Measurements from ENCODE around the gene CNOT1.
"Not testable (repeated sequence)": the region's sequence is repeated elsewhere in the genome, so short reads cannot be mapped to it uniquely, and the experiment has no call there.

The CNOT1 gene

DNA sequence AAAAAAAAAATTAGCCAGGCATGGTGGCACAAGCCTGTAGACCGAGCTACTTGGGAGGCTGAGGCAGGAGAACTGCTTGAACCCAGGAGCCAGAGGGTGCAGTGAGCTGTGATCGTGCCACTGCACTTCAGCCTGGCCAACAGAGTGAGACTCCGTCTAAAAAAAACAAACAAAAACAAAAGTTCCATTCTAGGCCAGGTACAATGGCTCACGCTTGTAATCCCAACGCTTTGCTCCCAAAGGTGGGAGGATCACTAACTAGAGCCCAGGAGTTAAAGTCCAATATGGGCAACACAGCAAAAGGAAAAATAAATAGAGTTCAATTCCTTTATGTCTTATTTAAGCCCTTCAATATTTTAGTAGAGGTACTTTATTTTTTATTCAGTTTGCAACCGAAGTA, 47.5 kb downstream of the CNOT1 start:
- no peak for DNase-seq (ENCODE audit: low read depth)

DNA sequence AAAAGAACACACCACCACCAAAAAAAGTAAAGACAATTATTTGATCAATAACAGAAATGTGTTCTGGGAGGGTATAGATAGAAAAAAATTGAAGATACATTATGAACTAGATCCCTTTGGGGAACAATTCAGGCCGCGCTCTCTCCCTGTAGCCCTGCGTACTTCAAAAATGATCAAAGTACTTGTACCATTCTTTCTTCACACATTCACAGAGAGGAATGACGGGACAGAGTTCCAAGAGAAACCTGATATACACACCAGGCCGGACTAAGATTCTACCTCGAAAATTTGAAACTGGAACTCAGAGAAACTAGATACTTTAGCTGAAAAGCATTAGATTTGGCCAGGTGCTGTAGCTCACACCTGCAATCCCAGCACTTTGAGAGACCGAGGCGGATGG, 50.0 kb downstream of the CNOT1 start:
- no peak for DNase-seq (ENCODE audit: low read depth)

DNA sequence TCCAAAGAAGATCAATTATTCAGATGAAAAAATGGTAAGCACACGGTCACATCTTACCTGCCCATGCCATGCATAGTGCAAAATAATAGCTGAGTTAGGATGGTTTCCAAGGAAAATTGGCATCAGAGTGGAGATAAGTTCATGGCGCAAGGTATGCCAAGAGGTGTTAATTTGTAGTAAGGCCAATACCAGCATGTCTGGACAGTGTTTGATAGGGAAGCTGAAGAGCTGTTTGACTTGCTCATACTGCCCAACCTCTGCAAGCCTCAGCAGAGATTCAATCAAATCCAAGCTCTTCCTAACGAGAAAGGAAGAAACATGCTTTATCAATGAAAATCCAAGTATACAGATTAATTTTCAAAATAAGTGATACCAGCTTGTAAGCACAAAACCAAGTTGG, 51.0 kb downstream of the CNOT1 start:
- DNase-seq (ENCODE audit: low read depth): no peak

DNA sequence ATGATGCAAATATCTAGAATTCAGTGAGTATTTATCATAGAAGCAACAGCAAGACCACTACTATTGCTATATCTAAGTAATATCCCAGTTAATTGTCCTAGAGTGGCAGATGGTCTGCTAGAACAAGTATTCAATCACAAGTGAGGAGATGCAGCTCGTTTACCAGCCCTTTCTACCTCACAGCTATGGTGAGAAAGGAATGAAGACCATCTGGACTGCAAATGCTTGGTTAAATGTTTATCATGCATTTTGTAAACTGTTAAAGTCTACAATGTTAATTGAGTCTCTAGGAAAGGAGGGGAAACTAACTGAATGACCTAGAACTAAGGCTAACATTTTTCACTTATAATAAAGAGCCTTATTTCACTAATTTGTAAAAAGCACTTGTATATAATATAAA, 52.5 kb downstream of the CNOT1 start:
- no peak for DNase-seq (ENCODE audit: low read depth)

DNA sequence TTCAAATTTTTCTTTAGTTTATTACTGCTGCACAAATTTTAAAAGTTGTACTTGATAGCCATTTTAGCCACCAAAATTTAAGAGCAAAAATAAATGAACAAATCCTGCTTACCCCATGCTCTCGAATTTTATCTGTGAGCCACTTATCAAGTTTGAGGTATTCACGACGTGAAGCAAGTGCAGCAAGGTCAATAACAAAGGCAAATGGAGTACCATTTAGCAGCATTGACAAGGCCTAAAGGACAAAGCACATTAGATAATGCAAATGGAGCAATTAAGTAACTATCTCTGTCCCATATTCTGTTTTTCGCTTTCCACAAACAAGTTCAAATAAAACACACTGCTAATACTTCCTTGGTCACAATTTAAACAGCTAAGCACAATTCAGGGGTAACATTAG, 54.7 kb downstream of the CNOT1 start:
- DNase-seq (ENCODE audit: low read depth): no peak

DNA sequence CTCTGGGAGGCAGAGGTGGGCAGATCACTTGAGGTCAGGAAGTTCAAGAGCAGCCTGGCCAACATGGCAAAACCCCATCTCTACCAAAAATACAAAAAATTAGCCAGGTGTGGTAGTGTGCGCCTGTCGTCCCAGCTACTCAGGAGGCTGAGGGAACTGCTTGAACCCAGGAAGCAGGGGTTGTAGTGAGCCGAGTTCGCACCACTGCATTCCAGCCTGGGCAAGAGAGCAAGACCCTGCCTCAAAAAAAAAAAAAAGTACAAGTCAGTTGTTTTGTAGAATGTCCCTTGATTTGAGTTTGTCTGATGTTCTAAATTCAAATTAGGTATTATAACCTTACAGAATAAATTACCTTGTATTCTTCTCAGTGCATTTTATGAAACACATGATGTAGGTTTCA, 63.9 kb downstream of the CNOT1 start:
- not testable (repeated sequence) for DNase-seq (ENCODE audit: low read depth)

DNA sequence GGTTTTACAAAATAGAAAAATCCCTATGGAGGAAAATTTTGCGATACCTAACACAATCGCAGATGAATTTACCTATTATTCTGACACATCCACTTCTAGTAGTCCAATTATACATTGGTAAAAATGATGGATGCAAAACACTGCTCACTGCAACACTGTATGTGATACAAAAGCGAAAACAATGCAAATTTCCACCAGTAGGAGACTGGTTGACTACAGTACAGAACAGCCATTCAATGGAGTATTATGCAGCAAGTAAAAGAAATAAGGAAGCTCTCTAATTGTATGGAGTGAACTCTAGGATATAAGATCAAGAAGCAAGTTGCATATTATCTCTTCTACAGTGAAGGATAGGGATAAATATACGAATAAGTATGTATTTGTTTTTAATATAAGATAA, 65.9 kb downstream of the CNOT1 start:
- no peak for DNase-seq (ENCODE audit: low read depth)

DNA sequence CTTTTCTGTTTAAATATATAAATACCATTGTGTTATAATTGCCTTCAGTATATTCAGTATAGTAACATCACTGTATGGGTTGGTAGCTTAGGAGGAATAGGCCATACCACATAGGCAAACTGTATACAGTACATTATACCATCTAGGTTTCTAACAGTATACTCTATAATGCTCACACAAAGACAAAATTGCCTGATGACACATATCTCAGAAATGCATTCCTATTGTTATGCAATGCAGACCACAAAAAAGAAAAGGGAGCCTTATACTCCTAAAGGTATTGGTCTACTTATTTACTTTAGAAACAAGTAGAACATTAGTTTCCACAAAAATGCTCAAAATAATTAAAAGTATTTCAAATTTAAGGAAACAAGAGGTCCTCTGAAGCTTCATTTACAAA, 66.4 kb downstream of the CNOT1 start:
- DNase-seq (ENCODE audit: low read depth): peak; percentile 11

DNA sequence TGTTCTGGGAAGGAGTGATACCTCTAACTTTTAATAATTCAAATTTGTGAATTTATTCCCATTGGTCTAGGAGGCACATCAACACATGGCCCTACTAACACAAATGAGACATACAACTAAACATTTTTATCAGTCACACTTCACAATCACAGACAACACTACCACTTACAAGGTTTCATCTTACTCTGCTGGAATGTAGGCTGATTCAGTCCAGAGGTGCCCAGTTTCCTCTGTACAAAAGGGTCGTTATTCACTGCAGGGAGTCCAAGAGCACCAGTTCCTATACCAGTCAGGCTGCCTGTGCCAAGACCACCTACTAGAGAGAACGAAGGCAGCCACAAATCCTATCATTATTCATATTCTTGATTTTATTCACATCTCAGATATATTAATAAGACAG, 72.9 kb downstream of the CNOT1 start:
- DNase-seq (ENCODE audit: low read depth): no peak

DNA sequence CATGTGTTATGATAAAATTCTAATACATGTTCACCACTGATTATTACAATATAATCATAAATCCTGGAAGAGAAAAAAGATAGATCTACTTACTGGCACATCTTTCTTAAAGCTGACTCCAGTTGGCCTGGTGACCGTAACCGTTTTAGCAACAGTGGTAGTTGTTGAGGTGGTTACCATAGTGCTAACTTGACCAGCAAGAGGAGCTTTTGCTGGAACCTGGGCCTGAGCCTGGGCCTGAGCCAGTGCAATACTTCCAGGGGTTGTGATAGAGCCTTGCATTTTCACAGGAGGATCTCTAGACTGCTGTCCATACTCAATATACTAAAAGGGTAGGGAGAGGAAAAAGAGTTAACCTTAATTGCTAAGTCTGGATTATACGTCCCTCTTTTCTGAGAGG, 78.1 kb downstream of the CNOT1 start:
- no peak for DNase-seq (ENCODE audit: low read depth)

DNA sequence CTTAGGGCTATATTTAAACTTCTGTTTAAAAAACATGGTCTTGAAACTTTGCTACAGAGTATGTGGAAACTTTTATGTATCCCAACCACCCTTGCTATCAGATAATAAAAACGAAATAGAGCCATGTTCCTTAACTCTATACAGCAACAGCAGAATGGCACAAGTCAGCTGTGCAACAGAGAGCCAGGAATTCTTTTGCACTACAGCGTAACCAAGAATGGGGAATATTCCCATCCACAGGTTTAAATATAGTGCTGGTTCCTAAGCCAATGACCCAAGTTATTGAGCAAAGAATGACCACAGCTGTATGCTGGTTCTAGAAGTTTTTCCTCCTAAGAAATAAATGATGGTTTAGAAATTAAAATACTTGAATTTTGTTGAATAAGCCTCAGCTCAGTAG, 81.2 kb downstream of the CNOT1 start:
- no peak for DNase-seq (ENCODE audit: low read depth)

DNA sequence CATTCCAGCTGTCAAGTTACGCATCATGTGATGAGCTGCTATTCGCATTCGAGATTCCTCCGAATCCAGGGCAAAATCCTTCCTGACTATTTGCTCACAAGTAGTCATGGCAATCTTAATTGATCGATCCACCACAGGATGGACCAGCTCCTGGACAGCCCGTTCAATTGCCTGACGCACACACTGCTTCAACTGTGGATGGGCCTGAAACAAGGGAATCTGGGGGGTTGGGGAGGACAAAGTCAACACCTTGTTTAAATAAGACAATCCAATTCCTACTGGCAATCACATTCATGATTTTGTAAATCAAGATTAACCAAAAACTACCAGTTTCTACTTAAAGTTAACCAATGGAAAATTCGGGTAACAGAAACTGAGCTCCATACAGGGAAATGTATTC, 85.9 kb downstream of the CNOT1 start:
- DNase-seq (ENCODE audit: low read depth): no peak

DNA sequence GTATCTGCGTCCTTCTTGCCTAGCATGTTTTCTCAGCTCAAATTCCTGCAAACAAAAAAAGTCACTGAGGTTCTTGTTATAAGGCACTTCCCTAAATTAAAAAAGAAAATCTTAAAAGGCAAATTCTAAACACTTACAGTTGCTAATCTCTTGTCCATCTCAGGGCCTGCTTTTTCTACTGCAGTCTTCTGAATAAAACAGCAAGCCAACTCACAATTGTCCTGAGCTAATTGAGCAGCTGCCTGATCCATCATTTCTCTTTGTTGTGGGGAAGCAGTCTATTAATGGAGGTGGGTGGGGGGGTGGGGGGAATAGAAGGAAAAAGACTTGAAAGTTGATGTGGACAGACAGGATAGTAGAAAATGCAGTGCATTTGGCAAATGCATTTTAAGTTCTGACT, 87.3 kb downstream of the CNOT1 start:
- DNase-seq (ENCODE audit: low read depth): no peak

DNA sequence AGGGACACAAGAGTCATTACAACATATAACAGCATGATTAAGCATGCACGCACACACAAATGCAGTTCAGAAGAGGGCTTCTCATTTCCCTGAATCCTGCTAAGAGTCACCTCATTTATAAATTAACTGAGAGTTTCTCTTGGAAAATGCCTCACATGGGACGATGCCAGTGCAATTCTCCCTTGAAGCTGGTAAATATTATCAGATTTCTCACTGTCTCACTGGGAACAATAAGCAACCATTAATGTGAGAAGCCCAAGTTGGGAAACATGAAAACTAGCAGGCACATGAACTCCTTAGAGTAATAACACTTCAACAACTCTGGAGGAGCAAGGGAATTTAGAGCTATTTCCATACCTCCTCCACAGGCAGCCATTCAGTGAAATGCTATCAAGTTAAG, 87.9 kb downstream of the CNOT1 start:
- no peak for DNase-seq (ENCODE audit: low read depth)

DNA sequence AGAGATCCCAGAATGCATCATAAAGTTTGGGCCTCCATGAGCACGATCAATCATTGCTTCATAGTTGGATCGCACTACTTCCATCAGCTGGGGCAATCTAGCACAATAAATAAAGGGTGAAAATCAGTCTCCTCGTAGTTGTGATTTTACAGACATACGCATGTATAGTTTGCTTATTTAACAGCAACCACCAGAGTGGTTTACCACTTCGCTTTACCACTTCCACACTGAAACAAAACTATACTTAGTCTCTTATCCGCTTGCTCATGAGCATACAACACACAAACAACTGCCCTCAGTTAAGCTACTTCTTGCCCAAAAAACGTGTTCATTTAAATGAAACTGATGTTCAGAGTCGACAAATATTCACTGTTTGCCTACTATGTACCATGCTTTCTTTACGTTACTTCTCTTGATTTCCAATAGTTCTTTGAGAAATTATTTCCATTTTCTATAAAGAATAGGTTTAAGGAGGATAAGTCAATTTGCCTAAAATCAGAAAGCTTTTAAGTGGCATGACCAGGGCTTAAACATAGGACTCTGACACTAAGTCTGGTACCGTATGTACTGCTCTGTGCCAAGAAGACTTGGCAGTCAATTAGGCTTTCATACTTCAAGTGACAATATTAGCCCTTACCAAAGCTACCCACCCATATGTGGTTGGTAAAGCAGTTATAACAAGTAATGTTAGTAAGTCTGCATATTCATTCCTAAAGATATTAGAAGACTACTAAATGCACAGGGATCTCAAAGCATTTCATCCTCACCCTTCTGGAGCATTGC, 92.3 kb downstream of the CNOT1 start:
- DNase-seq (ENCODE audit: low read depth): no peak

DNA sequence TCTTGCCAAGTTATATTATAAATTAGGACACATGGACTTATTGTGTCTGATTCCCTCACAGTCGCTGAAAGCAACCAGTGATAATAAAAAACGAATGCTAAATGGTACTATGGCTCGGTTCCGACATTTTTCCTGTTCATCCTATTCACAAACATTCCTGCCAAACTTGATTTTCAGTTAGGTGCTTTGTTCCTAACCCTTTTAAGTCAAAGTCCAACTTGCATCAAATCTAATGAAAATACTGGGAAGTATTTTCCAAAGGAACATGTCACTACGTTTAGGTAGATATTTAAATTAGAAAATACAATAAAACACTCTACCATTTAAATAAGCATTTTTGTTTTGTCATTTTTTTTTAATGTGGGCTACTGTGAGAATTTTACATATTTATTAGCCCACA, 93.3 kb downstream of the CNOT1 start:
- no peak for DNase-seq (ENCODE audit: low read depth)

DNA sequence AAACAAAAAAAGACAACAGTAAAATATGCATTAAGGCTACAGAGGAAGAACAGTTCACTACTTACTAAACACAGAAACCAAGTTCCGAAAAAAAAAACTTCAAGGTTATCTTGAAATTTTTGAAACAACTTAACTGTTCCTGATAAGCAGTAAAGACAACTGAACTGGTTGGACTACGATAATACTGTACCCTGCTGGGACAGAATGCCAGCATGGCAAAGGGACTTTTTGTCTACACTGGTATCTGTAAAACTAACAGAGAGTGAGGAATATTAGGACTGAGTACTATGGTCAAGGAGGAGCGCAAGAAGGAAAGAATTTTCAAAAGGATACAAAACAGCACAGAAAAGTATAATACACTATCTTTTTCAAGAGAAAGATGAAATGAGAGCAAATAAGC, 94.5 kb downstream of the CNOT1 start:
- no peak for DNase-seq (ENCODE audit: low read depth)

DNA sequence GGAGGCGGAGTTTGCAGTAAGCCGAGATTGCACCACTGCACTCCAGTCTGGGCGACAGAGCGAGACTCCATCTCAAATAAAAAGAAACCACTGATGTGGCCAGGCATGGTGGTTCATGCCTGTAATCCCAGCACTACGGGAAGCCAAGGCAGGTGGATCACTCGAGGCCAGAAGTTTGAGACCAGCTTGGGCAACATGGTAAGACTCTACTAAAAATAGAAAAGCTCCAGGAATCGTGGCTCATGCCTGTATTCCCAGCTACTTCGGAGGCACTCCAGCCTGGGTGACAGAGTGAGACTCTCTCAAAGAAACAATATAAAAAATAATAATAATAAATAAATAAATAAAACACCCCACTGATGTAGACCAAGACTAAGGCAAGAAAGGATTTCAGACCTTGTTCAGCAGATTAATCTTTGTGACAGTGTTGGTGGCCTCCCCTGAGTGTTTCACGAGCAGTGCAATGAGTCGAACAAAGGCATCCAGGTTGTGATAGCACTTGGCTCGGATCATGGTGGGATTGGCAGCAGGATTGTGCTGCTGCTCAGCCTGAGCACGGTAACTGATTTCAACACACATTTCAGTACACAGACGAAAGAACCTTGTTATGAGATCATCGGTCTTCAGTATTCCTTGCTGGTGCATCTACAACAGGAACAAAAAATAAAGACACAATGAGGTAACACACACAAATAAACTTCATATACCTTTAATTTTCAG, 95.7 kb downstream of the CNOT1 start:
- no peak for DNase-seq (ENCODE audit: low read depth)

DNA sequence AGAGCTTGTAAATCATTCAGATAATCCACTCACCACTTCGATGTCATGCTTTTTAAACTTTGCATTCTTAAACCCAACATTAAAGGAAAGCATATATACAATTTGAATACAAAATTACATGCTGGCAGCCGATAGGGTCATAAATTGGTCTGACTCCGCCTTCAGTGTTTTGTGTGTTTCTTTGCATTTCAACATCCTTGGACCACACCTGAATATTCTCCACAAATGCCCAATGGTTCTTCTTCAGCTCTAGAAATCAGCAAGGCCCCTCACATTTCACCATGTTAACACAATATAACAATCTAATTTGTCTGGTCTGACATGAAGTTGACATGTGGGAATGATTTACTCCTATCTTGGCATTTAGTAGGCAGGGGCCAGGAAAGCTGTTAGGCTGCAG, 97.2 kb downstream of the CNOT1 start:
- DNase-seq (ENCODE audit: low read depth): no peak

DNA sequence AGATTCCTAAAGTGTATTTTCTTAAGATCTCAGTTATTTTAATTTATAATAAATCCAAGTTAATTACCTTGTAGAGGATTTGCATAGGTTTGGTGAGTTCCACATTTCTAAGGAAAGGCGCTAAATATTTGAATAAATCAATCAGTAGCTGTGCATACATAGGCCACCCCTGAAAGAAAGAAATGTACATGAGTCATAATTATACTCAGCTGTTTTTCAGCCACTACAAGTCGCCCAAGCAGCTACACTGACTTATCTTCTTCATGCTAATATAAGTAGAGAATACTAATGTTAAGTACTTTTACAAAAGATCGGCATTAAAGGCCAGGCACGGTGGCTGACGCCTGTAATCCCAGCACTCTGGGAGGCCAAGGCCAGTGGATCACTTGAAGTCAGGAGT, 99.4 kb downstream of the CNOT1 start:
- DNase-seq (ENCODE audit: low read depth): no peak

DNA sequence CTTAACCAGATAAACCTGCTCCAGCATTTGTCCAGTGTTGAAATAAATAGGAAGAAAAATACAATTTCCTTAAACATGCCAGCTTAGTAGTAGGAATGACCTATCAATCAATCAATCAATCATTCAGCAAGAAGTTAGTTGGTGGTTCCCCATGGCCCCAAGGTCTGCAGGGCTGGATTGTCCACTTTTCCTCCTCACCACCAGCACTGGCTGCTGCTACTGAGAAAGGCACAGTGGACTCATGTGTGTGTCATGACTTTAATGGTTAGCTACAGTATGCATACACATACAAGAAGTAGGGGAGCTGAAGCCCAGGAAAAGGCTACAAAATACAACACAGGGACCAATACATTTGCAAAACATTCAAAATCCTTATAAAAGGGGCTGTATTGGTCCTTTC, 109.9 kb downstream of the CNOT1 start:
- no peak for DNase-seq (ENCODE audit: low read depth)

DNA sequence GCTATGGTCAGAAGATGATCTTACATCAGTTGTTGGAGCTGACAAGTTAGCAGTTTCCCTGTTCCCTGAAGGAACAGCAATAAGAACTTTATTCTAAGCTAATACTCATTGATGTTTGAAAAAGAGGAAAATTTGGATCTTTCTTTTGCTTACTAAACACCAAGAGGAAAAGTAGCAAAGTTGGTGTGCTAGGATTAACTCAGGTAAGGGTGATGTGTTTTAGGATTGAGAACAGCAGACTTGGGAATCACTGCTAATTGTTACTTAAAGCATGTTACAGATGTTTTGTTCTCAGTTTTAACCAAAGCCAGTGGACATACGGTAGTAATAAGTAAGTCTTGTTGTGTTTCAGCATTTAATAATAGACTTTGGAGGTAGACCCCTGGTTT, 110.7 kb downstream of the CNOT1 start:
- DNase-seq (ENCODE audit: low read depth): no peak

DNA sequence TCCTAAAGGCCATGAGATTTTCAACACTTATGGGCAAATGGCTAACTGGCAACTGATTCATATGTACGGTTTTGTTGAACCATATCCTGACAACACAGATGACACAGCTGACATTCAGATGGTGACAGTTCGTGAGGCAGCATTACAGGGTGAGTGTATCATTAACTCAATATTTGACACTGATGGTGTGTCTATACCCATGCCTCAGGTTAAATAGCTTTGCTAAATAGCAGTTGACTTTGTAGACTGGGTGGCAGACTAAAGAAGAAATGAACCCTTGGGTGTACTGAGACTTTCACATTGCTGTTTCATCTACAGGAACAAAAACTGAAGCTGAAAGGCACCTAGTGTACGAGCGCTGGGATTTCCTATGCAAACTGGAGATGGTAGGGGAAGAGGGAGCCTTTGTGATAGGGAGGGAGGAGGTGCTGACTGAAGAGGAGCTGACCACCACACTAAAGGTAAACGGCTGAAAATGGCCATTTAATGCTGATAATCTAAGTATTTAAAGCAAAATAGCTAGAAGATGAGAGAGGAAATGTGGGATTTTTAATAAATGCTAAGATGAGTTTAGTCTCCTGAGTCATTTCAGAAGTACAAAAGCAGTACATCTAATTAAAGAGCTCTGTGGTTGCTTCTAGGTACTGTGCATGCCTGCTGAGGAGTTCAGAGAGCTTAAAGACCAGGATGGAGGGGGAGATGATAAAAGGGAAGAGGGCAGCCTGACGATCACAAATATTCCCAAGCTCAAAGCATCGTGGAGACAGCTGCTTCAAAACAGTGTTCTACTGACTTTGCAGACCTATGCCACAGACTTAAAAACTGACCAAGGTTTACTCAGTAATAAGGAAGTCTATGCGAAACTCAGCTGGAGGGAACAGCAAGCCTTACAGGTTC, 111.3 kb downstream of the CNOT1 start:
- no peak for DNase-seq (ENCODE audit: low read depth)
